RWPE1 (cell line): ENCODE results near the gene ZNF385A.

Experiments used
- CTCF ChIA-PET: fragments of 350-600 bp; sonication (Branson Sonifier 250); formaldehyde crosslinking; extraction: SDS; loops from one replicate; lab custom pipeline; 2021; lab: Yijun Ruan, JAX
- POLR2A ChIA-PET: fragments of 400-600 bp; formaldehyde crosslinking; extraction: SDS; loops from one replicate; lab custom pipeline; 2020; ENCODE audit warnings: antibody characterized with exemption; ENCODE audit not compliant: low non-redundant PET; lab: Yijun Ruan, JAX
- DNase-seq: peaks from one replicate; pipeline ENCODE4 v3.0.0; 2012; ENCODE audit warnings: low spot score
- H3K27ac ChIP-seq: fragments of 450-650 bp; 2 replicates; pipeline ENCODE4 v1.5.1; 2017
- CTCF ChIP-seq: fragments of 450-650 bp; conservative IDR thresholded peaks from 2 replicates; pipeline ENCODE4 v1.5.1; 2017; ENCODE audit warnings: low read depth, mild to moderate bottlenecking

The ZNF385A gene

GRCh38 chr12:54417712-54418440 lies 33.3 kb upstream of the ZNF385A start:
- H3K27ac ChIP-seq, result peak overlapping the region; percentile 94
- ChIA-PET CTCF (interaction anchor here (1.3 to 3.4 kb wide), 3 partner anchors 14 to 21 kb away, joined by 5 to 23 read pairs (median 15); no protein-coding TSS in a partner anchor), POLR2A (no interaction called here)
- DNase-seq, result no peak
- no peak for TF ChIP-seq CTCF

GRCh38 chr12:54416687-54417603 lies 32.4 kb upstream of the ZNF385A start:
- CTCF ChIA-PET, result interaction anchor here (3.4 kb wide), 1 partner anchor 22 kb away, joined by 15 read pairs; no protein-coding TSS in a partner anchor
- peak overlapping the region; percentile 94 for H3K27ac ChIP-seq
- TF ChIP-seq CTCF, result no peak
- POLR2A ChIA-PET, result no interaction called here
- DNase-seq, result peak; percentile 60

- CTCF ChIA-PET, result interaction anchor here (0.7 to 3.4 kb wide), 4 partner anchors 16 to 128 kb away, joined by 3 to 15 read pairs (median 7); no protein-coding TSS in a partner anchor
These were observed 30.8 kb upstream of the ZNF385A start for GRCh38 chr12:54415221-54415929.

GRCh38 chr12:54413284-54414190 lies 29.0 kb upstream of the ZNF385A start:
- peak overlapping the region; percentile 89 for H3K27ac ChIP-seq
- CTCF ChIA-PET, result interaction anchor here (0.6 to 2.2 kb wide), 5 partner anchors 9 to 934 kb away, joined by 3 to 15 read pairs (median 5); no protein-coding TSS in a partner anchor
- POLR2A ChIA-PET, result no interaction called here
- no peak for DNase-seq
- no peak for TF ChIP-seq CTCF

More at GRCh38 chr12:54415221-54415929, 30.8 kb upstream of the ZNF385A start:
- no peak for DNase-seq
- H3K27ac ChIP-seq, result peak overlapping the region; percentile 89
- POLR2A ChIA-PET, result interaction anchor here (0.5 kb wide), 1 partner anchor 33 kb away, joined by 3 read pairs; no protein-coding TSS in a partner anchor
- TF ChIP-seq CTCF, result no peak

- H3K27ac ChIP-seq, result peak overlapping the region; percentile 89
- ChIA-PET POLR2A (no interaction called here), CTCF (interaction anchor here (0.6 to 2.2 kb wide), 5 partner anchors 9 to 27 kb away, joined by 3 to 15 read pairs (median 6); no protein-coding TSS in a partner anchor)
- no peak for TF ChIP-seq CTCF
- DNase-seq, result no peak
These were observed 28.3 kb upstream of the ZNF385A start for GRCh38 chr12:54412786-54413185.
